Mesendoderm (in vitro differentiated cells): Measurements from ENCODE around the gene HDAC8.
"Not testable (repeated sequence)": the region's sequence is repeated elsewhere in the genome, so short reads cannot be mapped to it uniquely, and the experiment has no call there.

Experiments used
- DNase-seq: peaks from one replicate; pipeline ENCODE4 v3.0.0; 2013
- H2AK5ac ChIP-seq: 2 replicates; pipeline ENCODE4 v1.6.1; 2013; ENCODE audit warnings: low read length, inconsistent platforms
- H2BK120ac ChIP-seq: 2 replicates; pipeline ENCODE4 v1.6.1; 2013; ENCODE audit warnings: low read depth, mild to moderate bottlenecking, low read length, moderate library complexity, mixed read lengths
- H2BK15ac ChIP-seq: replicated peaks from 2 replicates; pipeline ENCODE4 v1.6.1; 2013; ENCODE audit warnings: low read depth, mild to moderate bottlenecking, moderate library complexity
- H2BK5ac ChIP-seq: 2 replicates; pipeline ENCODE4 v1.6.1; 2013; ENCODE audit warnings: low read length, inconsistent platforms
- H3K18ac ChIP-seq: 2 replicates; pipeline ENCODE4 v1.6.1; 2013; ENCODE audit warnings: mild to moderate bottlenecking, low read length, mixed read lengths
- H3K23ac ChIP-seq: one replicate; pipeline ENCODE4 v1.6.1; 2013; ENCODE audit warnings: low read length
- H3K27ac ChIP-seq: 2 replicates; pipeline ENCODE4 v1.5.1; 2013; ENCODE audit warnings: low read depth, mild to moderate bottlenecking, inconsistent platforms, low read length, moderate library complexity
- H3K27me3 ChIP-seq: 2 replicates; pipeline ENCODE4 v1.6.1; 2013; ENCODE audit warnings: low read length, control low read depth, mild to moderate bottlenecking, inconsistent platforms; ENCODE audit not compliant: insufficient read depth, poor library complexity
- H3K36me3 ChIP-seq: 2 replicates; pipeline ENCODE4 v1.6.1; 2013; ENCODE audit warnings: low read length, inconsistent platforms; ENCODE audit not compliant: control insufficient read depth, insufficient read depth
- H3K4ac ChIP-seq: one replicate; pipeline ENCODE4 v1.6.1; 2013; ENCODE audit warnings: low read depth, mild to moderate bottlenecking, low read length, moderate library complexity
- H3K4me1 ChIP-seq: 2 replicates; pipeline ENCODE4 v1.6.1; 2013; ENCODE audit warnings: low read depth, low read length, inconsistent platforms; ENCODE audit not compliant: control insufficient read depth
- H3K4me2 ChIP-seq: 2 replicates; pipeline ENCODE4 v1.6.1; 2013; ENCODE audit warnings: low read length
- H3K4me3 ChIP-seq: 2 replicates; pipeline ENCODE4 v1.5.1; 2013; ENCODE audit warnings: mild to moderate bottlenecking, low read length
- H3K56ac ChIP-seq: one replicate; pipeline ENCODE4 v1.6.1; 2013; ENCODE audit warnings: low read length
- H3K79me1 ChIP-seq: 2 replicates; pipeline ENCODE4 v1.6.1; 2013; ENCODE audit warnings: low read length, inconsistent platforms
- H3K79me2 ChIP-seq: 2 replicates; pipeline ENCODE4 v1.6.1; 2013; ENCODE audit warnings: mild to moderate bottlenecking, low read length; ENCODE audit not compliant: control insufficient read depth, insufficient read depth
- H3K9ac ChIP-seq: 2 replicates; pipeline ENCODE4 v1.6.1; 2013; ENCODE audit warnings: low read length, inconsistent platforms
- H4K5ac ChIP-seq: one replicate; pipeline ENCODE4 v1.6.1; 2013; ENCODE audit warnings: low read length
- H4K8ac ChIP-seq: one replicate; pipeline ENCODE4 v1.6.1; 2013; ENCODE audit warnings: low read depth, mild to moderate bottlenecking, control low read depth, low read length, moderate library complexity
- WGBS: extraction: QIAGEN DNeasy Blood & Tissue Kit; methylation state at CpG from one replicate; pipeline ENCODE4 v1.1.7; 2013; ENCODE audit warnings: low lambda C conversion rate, missing lambda C conversion rate; ENCODE audit not compliant: insufficient coverage; ENCODE audit errors: extremely low coverage; 5-methylcytosine and 5-hydroxymethylcytosine counted together

The HDAC8 gene

DNA sequence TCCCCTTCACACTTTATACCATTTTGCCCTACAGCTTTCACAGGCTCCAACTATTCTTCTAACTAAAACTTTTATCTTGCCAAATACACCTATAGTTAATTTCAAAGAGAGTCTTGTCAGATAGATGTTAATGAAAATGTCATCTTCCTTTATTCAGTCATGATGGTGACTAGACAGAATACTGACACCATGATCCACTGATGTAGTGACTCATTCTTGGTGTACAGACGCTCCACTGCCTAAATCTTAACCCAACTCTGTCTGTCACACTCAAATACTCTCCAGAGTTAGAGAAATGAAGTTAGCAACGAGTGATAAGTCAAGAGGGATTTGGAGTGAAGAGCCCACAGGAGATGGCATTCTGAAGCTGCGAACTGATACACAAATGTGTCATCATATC is 32.1 kb upstream of the HDAC8 start:
- no peak overlapping the region for H3K23ac ChIP-seq
- H4K8ac ChIP-seq = no peak overlapping the region
- no peak for DNase-seq
- H3K56ac ChIP-seq = no peak overlapping the region
- H3K79me2 ChIP-seq = no peaks in the 10 kb centered on the region
- no peak overlapping the region for H4K5ac ChIP-seq
- H2BK5ac ChIP-seq = no peak overlapping the region
- H3K18ac ChIP-seq = no peak overlapping the region
- H3K27ac ChIP-seq = no peak overlapping the region
- H2BK120ac ChIP-seq = no peak overlapping the region
- no peaks in the 10 kb centered on the region for H3K27me3 ChIP-seq
- no peak overlapping the region for H2AK5ac ChIP-seq
- H3K4me2 ChIP-seq = no peak overlapping the region
- H3K4ac ChIP-seq = no peak overlapping the region
- no peak overlapping the region for H3K4me3 ChIP-seq
- no peaks in the 10 kb centered on the region for H3K36me3 ChIP-seq
- no peaks in the 10 kb centered on the region for H3K4me1 ChIP-seq
- H3K9ac ChIP-seq = no peak overlapping the region
- no CpG with 5 or more reads among the region's 3 CpGs for WGBS
- H2BK15ac ChIP-seq = no peak overlapping the region
- H3K79me1 ChIP-seq = no peaks in the 10 kb centered on the region

DNA sequence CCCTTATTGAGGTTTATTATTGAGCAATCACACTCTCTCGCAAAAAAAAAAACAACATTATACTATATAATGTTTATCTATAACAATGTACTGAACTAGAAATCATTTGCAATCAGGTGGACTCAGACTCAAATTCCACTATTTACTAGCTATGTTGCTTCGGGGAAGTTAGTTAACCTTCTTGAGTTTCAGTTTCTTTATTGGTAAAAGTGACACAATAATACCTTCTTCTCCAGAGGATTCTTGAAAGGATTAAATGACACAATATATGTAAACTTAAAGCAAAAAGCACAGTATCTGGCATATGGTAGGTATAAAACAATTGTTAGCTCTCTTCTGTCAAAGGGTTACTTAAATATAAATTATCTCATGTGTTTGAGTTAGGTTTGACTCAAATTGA is 31.5 kb upstream of the HDAC8 start:
- no peak for DNase-seq
- Histone ChIP-seq H3K4me1 (no peaks in the 10 kb centered on the region), H3K4me3 (no peak overlapping the region), H3K23ac (no peak overlapping the region), H3K4ac (no peak overlapping the region), H3K79me2 (no peaks in the 10 kb centered on the region), H3K9ac (no peak overlapping the region), H4K8ac (no peak overlapping the region), H3K27ac (no peak overlapping the region), H3K27me3 (no peaks in the 10 kb centered on the region), H3K18ac (no peak overlapping the region), H2AK5ac (no peak overlapping the region), H3K4me2 (no peak overlapping the region), H3K36me3 (no peaks in the 10 kb centered on the region), H2BK120ac (no peak overlapping the region), H2BK15ac (no peak overlapping the region), H3K56ac (no peak overlapping the region), H3K79me1 (no peaks in the 10 kb centered on the region), H2BK5ac (no peak overlapping the region), H4K5ac (no peak overlapping the region)
- WGBS = no CpG with 5 or more reads among the region's 2 CpGs

DNA sequence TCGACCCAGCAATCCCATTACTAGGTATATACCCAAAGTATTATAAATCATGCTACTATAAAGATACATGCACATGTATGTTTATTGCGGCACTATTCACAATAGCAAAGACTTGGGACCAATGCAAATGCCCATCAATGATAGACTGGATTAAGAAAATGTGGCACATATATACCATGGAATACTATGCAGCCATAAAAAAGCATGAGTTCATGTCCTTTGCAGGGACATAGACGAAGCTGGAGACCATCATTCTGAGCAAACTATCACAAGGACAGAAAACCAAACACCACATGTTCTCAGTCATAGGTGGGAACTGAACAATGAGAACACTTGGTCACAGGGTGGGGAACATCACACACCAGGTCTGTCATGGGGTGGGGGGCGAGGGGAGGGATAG is 18.4 kb upstream of the HDAC8 start:
- H2BK120ac ChIP-seq, H3K4me2 ChIP-seq, H3K79me1 ChIP-seq, H3K4me1 ChIP-seq, DNase-seq, H4K8ac ChIP-seq, H3K56ac ChIP-seq, H3K18ac ChIP-seq, H3K27ac ChIP-seq, H3K23ac ChIP-seq, H2BK5ac ChIP-seq, H2BK15ac ChIP-seq, H3K4ac ChIP-seq, H4K5ac ChIP-seq, H3K36me3 ChIP-seq, H3K79me2 ChIP-seq, H3K4me3 ChIP-seq, H3K9ac ChIP-seq, H3K27me3 ChIP-seq, H2AK5ac ChIP-seq: not testable (repeated sequence)
- WGBS = no CpG with 5 or more reads among the region's 4 CpGs

DNA sequence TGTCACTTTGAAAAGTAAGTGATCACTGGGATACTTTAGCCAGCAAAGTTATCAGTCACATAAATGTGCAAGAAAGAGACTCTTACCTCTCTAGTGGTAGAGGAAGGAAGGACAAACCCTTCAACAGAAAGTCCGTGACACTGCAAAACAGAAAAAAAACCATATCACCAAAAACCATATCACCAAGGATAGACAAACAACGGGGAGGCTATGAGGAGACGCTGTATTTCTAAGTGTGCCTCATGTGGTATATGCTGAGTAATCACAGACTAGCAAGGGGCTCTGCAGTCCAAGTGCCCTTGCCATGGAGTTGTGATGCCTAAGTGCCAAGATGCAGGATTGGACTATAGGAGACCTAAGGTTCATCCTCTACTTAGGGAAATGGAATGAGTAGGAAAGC is 11.5 kb upstream of the HDAC8 start:
- Histone ChIP-seq H3K27me3 (no peaks in the 10 kb centered on the region), H2BK15ac (no peak overlapping the region), H3K56ac (no peak overlapping the region), H3K23ac (no peak overlapping the region), H4K5ac (no peak overlapping the region), H3K4ac (no peak overlapping the region), H3K79me1 (no peaks in the 10 kb centered on the region), H3K27ac (no peak overlapping the region), H3K9ac (no peak overlapping the region), H3K79me2 (no peaks in the 10 kb centered on the region), H3K4me2 (no peak overlapping the region), H2BK120ac (no peak overlapping the region), H2BK5ac (no peak overlapping the region), H3K4me1 (no peaks in the 10 kb centered on the region), H2AK5ac (no peak overlapping the region), H4K8ac (no peak overlapping the region), H3K18ac (no peak overlapping the region), H3K36me3 (no peaks in the 10 kb centered on the region), H3K4me3 (no peak overlapping the region)
- no peak for DNase-seq
- WGBS = no CpG with 5 or more reads among the region's 3 CpGs

DNA sequence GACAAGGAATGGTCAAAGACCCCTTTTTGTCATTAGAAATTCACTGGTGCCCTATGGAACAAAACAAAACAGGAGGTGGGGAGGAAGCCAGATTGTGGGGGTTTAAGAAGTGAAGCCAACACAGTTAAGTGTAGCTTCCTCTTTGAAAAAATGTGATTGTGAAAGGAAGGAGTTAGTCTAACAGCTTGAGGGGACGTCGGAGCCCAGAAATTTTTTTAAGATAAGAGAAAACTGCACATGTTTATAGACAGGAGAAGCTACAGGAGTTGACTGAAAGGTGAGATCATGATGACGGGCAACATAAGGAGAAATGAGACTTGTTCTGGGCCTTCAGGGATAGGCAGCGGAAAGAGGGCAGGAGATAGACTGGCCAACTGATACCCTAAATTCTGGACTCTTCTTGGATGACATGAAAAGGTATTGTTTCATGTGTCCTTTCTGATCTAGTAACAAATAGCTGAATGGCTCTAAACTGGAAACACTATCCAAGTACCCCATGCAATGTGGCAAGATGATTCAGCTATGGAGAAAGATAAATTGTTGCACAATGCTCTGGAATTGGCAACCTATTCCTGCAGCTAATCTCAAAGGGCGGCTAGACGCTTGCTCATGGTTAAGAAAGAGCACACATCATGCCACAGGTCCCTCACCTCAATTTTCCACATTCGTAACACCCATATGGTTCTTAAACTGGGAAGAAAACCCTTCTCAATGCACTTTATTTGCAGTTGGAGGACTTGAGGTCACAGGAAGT is 3.7 kb upstream of the HDAC8 start:
- no CpG with 5 or more reads among the region's 7 CpGs for WGBS

GRCh38 chrX:72573158-72573511 is 492 bp upstream of the HDAC8 start:
- no peaks in the 10 kb centered on the region for H3K79me1 ChIP-seq
- DNase-seq = no peak
- H2BK5ac ChIP-seq = no peak overlapping the region
- H3K27me3 ChIP-seq = no peaks in the 10 kb centered on the region
- H3K4me2 ChIP-seq = no peak overlapping the region
- WGBS = no CpG with 5 or more reads among the region's 7 CpGs
- no peak overlapping the region for H2AK5ac ChIP-seq
- H3K4me1 ChIP-seq = no peaks in the 10 kb centered on the region
- no peak overlapping the region for H3K27ac ChIP-seq
- H3K4ac ChIP-seq = no peak overlapping the region
- H3K9ac ChIP-seq = no peak overlapping the region
- no peaks in the 10 kb centered on the region for H3K36me3 ChIP-seq
- H3K56ac ChIP-seq = no peak overlapping the region
- H2BK15ac ChIP-seq = no peak overlapping the region
- H3K79me2 ChIP-seq = no peaks in the 10 kb centered on the region
- H3K23ac ChIP-seq = no peak overlapping the region
- H2BK120ac ChIP-seq = no peak overlapping the region
- H3K4me3 ChIP-seq = no peak overlapping the region
- H4K8ac ChIP-seq = no peak overlapping the region
- no peak overlapping the region for H4K5ac ChIP-seq
- no peak overlapping the region for H3K18ac ChIP-seq

More for the DNA sequence above, 3.7 kb upstream of the HDAC8 start:
- H3K4me1 ChIP-seq = no peaks in the 10 kb centered on the region
- no peak overlapping the region for H3K23ac ChIP-seq
- no peaks in the 10 kb centered on the region for H3K79me2 ChIP-seq
- no peak overlapping the region for H3K27ac ChIP-seq
- H2BK5ac ChIP-seq = no peak overlapping the region
- no peak overlapping the region for H3K9ac ChIP-seq
- H3K56ac ChIP-seq = no peak overlapping the region
- no peak overlapping the region for H2BK120ac ChIP-seq
- H3K27me3 ChIP-seq = no peaks in the 10 kb centered on the region
- H3K4me3 ChIP-seq = no peak overlapping the region
- no peak overlapping the region for H3K4me2 ChIP-seq
- no peaks in the 10 kb centered on the region for H3K79me1 ChIP-seq
- H4K8ac ChIP-seq = no peak overlapping the region
- no peak overlapping the region for H3K4ac ChIP-seq
- H3K18ac ChIP-seq = no peak overlapping the region
- H3K36me3 ChIP-seq = no peaks in the 10 kb centered on the region
- no peak overlapping the region for H2AK5ac ChIP-seq
- DNase-seq = no peak
- no peak overlapping the region for H2BK15ac ChIP-seq
- no peak overlapping the region for H4K5ac ChIP-seq
